ENCODE measurements around the gene CDH11. TPM values are rescaled to one million over a fixed set of nuclear protein-coding genes. Genes with fewer than 3 reads are reported as not detected.

CDH11 gene
- total RNA-seq, 1 experiment from 2014 or later: 297 TPM

DNA sequence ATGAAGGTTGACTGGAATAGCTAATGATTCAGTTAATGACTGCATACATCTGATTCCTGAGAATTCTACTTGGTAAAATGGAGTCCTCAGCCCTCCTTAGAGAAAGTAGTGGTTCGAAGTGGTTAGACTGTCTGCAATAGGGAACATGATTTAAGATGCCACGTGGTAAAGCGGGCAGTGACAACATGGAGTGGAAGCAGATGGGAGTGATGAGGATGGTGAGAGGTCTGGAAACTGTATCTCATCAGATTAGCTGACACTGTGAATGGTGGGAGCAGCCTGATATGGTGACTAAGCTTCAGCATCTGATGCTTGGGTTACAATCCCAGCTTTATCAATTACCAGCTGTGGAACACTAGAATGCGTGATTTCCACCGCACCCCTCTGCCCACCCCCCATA, 8.4 kb downstream of the CDH11 start:
- peaks cover 71% of the 10 kb centered on the region for H3K36me3 ChIP-seq (ENCODE audit: insufficient read depth, low read length, poor library complexity, severe bottlenecking)
- H3K27me3 ChIP-seq (replicated peaks; ENCODE audit: insufficient read depth, low read depth, low read length, poor library complexity): no peaks in the 10 kb centered on the region
- no peak overlapping the region for H3K4me3 ChIP-seq (ENCODE audit: low read depth, low read length, poor library complexity, severe bottlenecking)
- POLR2A ChIA-PET (ENCODE audit: low non-redundant PET): no interaction called here
- H3K27ac ChIP-seq (ENCODE audit: low read depth, low read length, poor library complexity, severe bottlenecking): no peak overlapping the region
- peaks cover 23% of the 10 kb centered on the region for H3K4me1 ChIP-seq (ENCODE audit: insufficient read depth, low read length, poor library complexity, severe bottlenecking)
- no TSS peak for BruUV-seq (replicated peaks)
- CTCF ChIA-PET: interaction anchor here (0.6 kb wide), 1 partner anchor 26 kb away, joined by 4 read pairs; no protein-coding TSS in a partner anchor
- no peak for DNase-seq (ENCODE audit: low spot score)
- no peak for TF ChIP-seq EZH2 (IDR thresholded peaks at IDR 0.05; ENCODE audit: borderline replicate concordance, low read depth, low read length, poor library complexity, severe bottlenecking)
- TF ChIP-seq, protein P1, sequence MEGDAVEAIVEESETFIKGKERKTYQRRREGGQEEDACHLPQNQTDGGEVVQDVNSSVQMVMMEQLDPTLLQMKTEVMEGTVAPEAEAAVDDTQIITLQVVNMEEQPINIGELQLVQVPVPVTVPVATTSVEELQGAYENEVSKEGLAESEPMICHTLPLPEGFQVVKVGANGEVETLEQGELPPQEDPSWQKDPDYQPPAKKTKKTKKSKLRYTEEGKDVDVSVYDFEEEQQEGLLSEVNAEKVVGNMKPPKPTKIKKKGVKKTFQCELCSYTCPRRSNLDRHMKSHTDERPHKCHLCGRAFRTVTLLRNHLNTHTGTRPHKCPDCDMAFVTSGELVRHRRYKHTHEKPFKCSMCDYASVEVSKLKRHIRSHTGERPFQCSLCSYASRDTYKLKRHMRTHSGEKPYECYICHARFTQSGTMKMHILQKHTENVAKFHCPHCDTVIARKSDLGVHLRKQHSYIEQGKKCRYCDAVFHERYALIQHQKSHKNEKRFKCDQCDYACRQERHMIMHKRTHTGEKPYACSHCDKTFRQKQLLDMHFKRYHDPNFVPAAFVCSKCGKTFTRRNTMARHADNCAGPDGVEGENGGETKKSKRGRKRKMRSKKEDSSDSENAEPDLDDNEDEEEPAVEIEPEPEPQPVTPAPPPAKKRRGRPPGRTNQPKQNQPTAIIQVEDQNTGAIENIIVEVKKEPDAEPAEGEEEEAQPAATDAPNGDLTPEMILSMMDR (conservative IDR thresholded peaks at IDR 0.05; ENCODE audit: low read depth, low read length): no peak
- no peaks in the 10 kb centered on the region for H3K9me3 ChIP-seq (ENCODE audit: low read depth, low read length, poor library complexity, severe bottlenecking)
- intact Hi-C loops (cut with micrococcal nuclease; ENCODE audit: unreplicated experiment): loop anchor here (10.0 kb wide), 3 partner anchors 629 to 1749 kb away; no protein-coding TSS in a partner anchor

DNA sequence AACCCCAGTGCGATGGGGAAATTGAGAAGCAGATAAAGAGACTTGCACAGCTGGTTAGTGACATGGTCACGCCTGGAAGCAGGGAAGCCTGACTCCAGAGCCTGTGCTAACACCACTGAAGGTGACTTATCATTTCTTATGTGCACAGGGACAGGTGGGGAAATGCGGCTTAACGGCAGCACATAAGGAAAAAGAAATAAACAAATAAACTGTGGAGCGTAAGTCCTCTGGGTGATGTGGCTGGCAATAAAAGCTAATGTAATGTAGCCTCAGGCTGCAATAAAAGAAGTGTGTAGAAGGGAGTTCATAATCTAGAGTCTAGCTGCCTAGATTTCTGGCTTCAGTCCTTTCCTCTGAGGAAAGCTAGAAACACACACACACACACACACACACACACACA, 10.6 kb downstream of the CDH11 start:
- BruUV-seq (replicated peaks): no TSS peak
- H3K9me3 ChIP-seq (ENCODE audit: low read depth, low read length, poor library complexity, severe bottlenecking): no peaks in the 10 kb centered on the region
- TF ChIP-seq, protein P1 (conservative IDR thresholded peaks at IDR 0.05; ENCODE audit: low read depth, low read length): no peak
- TF ChIP-seq EZH2 (IDR thresholded peaks at IDR 0.05; ENCODE audit: borderline replicate concordance, low read depth, low read length, poor library complexity, severe bottlenecking): no peak
- peaks cover 73% of the 10 kb centered on the region for H3K36me3 ChIP-seq (ENCODE audit: insufficient read depth, low read length, poor library complexity, severe bottlenecking)
- no peaks in the 10 kb centered on the region for H3K27me3 ChIP-seq (replicated peaks; ENCODE audit: insufficient read depth, low read depth, low read length, poor library complexity)
- CTCF ChIA-PET: interaction anchor here (0.6 kb wide), 2 partner anchors 12 to 25 kb away, joined by 3 read pairs; no protein-coding TSS in a partner anchor
- intact Hi-C loops (cut with micrococcal nuclease; ENCODE audit: unreplicated experiment): loop anchor here (10.0 kb wide), 3 partner anchors 627 to 1747 kb away; no protein-coding TSS in a partner anchor
- no peak overlapping the region for H3K27ac ChIP-seq (ENCODE audit: low read depth, low read length, poor library complexity, severe bottlenecking)
- POLR2A ChIA-PET (ENCODE audit: low non-redundant PET): interaction anchor here (0.7 kb wide), 1 partner anchor 247 kb away, joined by 6 read pairs; no protein-coding TSS in a partner anchor
- DNase-seq (ENCODE audit: low spot score): no peak
- peaks cover 17% of the 10 kb centered on the region for H3K4me1 ChIP-seq (ENCODE audit: insufficient read depth, low read length, poor library complexity, severe bottlenecking)
- no peak overlapping the region for H3K4me3 ChIP-seq (ENCODE audit: low read depth, low read length, poor library complexity, severe bottlenecking)

DNA sequence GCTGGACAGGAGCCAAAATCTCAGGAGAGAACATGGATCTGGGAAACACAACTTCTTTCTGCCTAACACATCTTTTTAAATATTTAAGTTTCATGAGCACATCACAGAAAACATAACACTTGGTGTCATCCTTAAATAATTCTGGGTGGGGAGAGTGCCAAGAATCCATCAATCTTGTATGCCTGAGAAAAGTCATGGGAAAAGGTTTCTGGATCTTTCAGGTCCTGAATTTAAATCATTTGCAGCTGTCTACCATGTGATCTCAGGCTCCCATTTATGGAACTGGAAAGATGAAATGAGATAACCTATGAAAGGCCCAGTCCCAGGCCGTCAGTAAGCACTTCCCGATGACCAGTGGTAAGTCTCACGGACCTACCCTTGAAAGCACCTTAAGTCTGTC, 15.1 kb downstream of the CDH11 start:
- intact Hi-C loops (cut with micrococcal nuclease; ENCODE audit: unreplicated experiment): no loop called here
- Histone ChIP-seq H3K36me3 (ENCODE audit: insufficient read depth, low read length, poor library complexity, severe bottlenecking) (peaks cover 42% of the 10 kb centered on the region), H3K4me1 (ENCODE audit: insufficient read depth, low read length, poor library complexity, severe bottlenecking) (peaks cover 34% of the 10 kb centered on the region), H3K27ac (ENCODE audit: low read depth, low read length, poor library complexity, severe bottlenecking) (no peak overlapping the region), H3K9me3 (ENCODE audit: low read depth, low read length, poor library complexity, severe bottlenecking) (no peaks in the 10 kb centered on the region), H3K27me3 (replicated peaks; ENCODE audit: insufficient read depth, low read depth, low read length, poor library complexity) (no peaks in the 10 kb centered on the region), H3K4me3 (ENCODE audit: low read depth, low read length, poor library complexity, severe bottlenecking) (no peak overlapping the region)
- BruUV-seq (replicated peaks): no TSS peak
- DNase-seq (ENCODE audit: low spot score): no peak
- ChIA-PET CTCF (no interaction called here), POLR2A (ENCODE audit: low non-redundant PET) (no interaction called here)
- TF ChIP-seq, protein P1 (conservative IDR thresholded peaks at IDR 0.05; ENCODE audit: low read depth, low read length): no peak
